Hepatocyte (in vitro differentiated cells): ENCODE measurements around the gene DLX3. TPM values are rescaled to one million over a fixed set of nuclear protein-coding genes. Genes with fewer than 3 reads are reported as not detected.

Experiments
- DNase-seq: peaks from one replicate; pipeline ENCODE4 v3.0.0-alpha.2; 2016; ENCODE audit warnings: low spot score
- H2AFZ ChIP-seq: fragments of 200-600 bp; sonication (generic); 2 replicates; pipeline ENCODE4 v1.6.0; 2016; ENCODE audit warnings: antibody characterized with exemption, mild to moderate bottlenecking
- H3K27ac ChIP-seq: fragments of 200-600 bp; sonication (generic); 2 replicates; pipeline ENCODE4 v1.5.1; 2016; ENCODE audit warnings: mild to moderate bottlenecking
- H3K27me3 ChIP-seq: fragments of 200-600 bp; sonication (generic); 2 replicates; pipeline ENCODE4 v1.6.1; 2016
- H3K36me3 ChIP-seq: fragments of 200-600 bp; sonication (generic); replicated peaks from 2 replicates; pipeline ENCODE4 v1.5.1; 2016; ENCODE audit warnings: low read depth; ENCODE audit not compliant: insufficient read depth
- H3K4me1 ChIP-seq: fragments of 200-600 bp; sonication (generic); 2 replicates; pipeline ENCODE4 v1.5.1; 2016; ENCODE audit warnings: mild to moderate bottlenecking, moderate library complexity; ENCODE audit not compliant: insufficient read depth
- H3K4me2 ChIP-seq: fragments of 200-600 bp; sonication (generic); 2 replicates; pipeline ENCODE4 v1.6.0; 2016
- H3K4me3 ChIP-seq: fragments of 200-600 bp; sonication (generic); 2 replicates; pipeline ENCODE4 v1.5.1; 2016; ENCODE audit warnings: mild to moderate bottlenecking
- H3K79me2 ChIP-seq: fragments of 200-600 bp; sonication (generic); 2 replicates; pipeline ENCODE4 v1.6.0; 2017; ENCODE audit warnings: mild to moderate bottlenecking
- H3K9me2 ChIP-seq: fragments of 200-600 bp; sonication (generic); replicated peaks from 2 replicates; pipeline ENCODE4 v1.6.0; 2017; ENCODE audit warnings: mild to moderate bottlenecking; ENCODE audit not compliant: insufficient read depth
- H3K9me3 ChIP-seq: fragments of 200-600 bp; sonication (generic); 2 replicates; pipeline ENCODE4 v1.5.1; 2016; ENCODE audit warnings: low read depth, mild to moderate bottlenecking
- H4K20me1 ChIP-seq: fragments of 200-600 bp; sonication (generic); 2 replicates; pipeline ENCODE4 v1.6.0; 2016; ENCODE audit warnings: mild to moderate bottlenecking; ENCODE audit not compliant: insufficient read depth, poor library complexity, severe bottlenecking
- CTCF ChIP-seq: fragments of 200-600 bp; sonication (generic); IDR thresholded peaks from 2 replicates; pipeline ENCODE4 v1.5.1; 2016; ENCODE audit warnings: antibody characterized with exemption, mild to moderate bottlenecking; ENCODE audit not compliant: poor library complexity
- EZH2 ChIP-seq: fragments of 200-600 bp; sonication (generic); IDR thresholded peaks from 2 replicates; pipeline ENCODE4 v1.6.1; 2016; ENCODE audit warnings: antibody characterized with exemption, mild to moderate bottlenecking, borderline replicate concordance
- EZH2phosphoT487 ChIP-seq: fragments of 200-600 bp; sonication (generic); IDR thresholded peaks from one replicate; pipeline ENCODE4 v1.6.1; 2018; ENCODE audit warnings: antibody characterized with exemption, mild to moderate bottlenecking, low read depth, moderate library complexity; ENCODE audit not compliant: unreplicated experiment, severe bottlenecking
- WGBS: methylation state at CpG from one replicate; pipeline ENCODE4 v1.1.6; 2016; ENCODE audit warnings: low lambda C conversion rate; ENCODE audit errors: missing lambda C conversion rate; 5-methylcytosine and 5-hydroxymethylcytosine counted together
- polyA plus RNA-seq: library from polyadenylated mRNA; unstranded; fragments of >200 nt; fragmentation: Nextera tagmentation; extraction: Ambion mirVana; gene quantifications from 2 replicates; pipeline ENCODE4 v1.2.1, GENCODE V29; 2016
- total RNA-seq: library from RNA; depleted of rRNA; stranded (reverse); fragments of >200 nt; gene quantifications from 2 replicates; pipeline ENCODE4 v1.2.3, GENCODE V29; 2014

Gene DLX3
- total and polyA plus RNA-seq, 2 experiments from 2014 or later: 0.37 to 1.1 TPM

- DNase-seq: no peak
- Histone ChIP-seq H3K79me2 (no peaks in the 10 kb centered on the region), H3K4me3 (no peak overlapping the region), H4K20me1 (no peaks in the 10 kb centered on the region), H2AFZ (no peak overlapping the region), H3K4me2 (no peak overlapping the region), H3K27ac (no peak overlapping the region), H3K9me3 (no peaks in the 10 kb centered on the region), H3K27me3 (no peaks in the 10 kb centered on the region), H3K36me3 (no peaks in the 10 kb centered on the region), H3K4me1 (no peaks in the 10 kb centered on the region), H3K9me2 (no peaks in the 10 kb centered on the region)
- no peak for TF ChIP-seq EZH2phosphoT487
- TF ChIP-seq CTCF: no peak
- no peak for TF ChIP-seq EZH2
- 84% methylated on average over 2 of the region's 2 CpGs for WGBS
Observed at GRCh38 chr17:50009282-50009681, 14.3 kb upstream of the DLX3 start.

GRCh38 chr17:50003911-50004310 is 8.9 kb upstream of the DLX3 start:
- Histone ChIP-seq H3K4me2 (no peak overlapping the region), H3K36me3 (no peaks in the 10 kb centered on the region), H3K4me3 (no peak overlapping the region), H4K20me1 (no peaks in the 10 kb centered on the region), H3K9me3 (no peaks in the 10 kb centered on the region), H2AFZ (no peak overlapping the region), H3K4me1 (no peaks in the 10 kb centered on the region), H3K79me2 (no peaks in the 10 kb centered on the region), H3K27me3 (peaks cover 38% of the 10 kb centered on the region), H3K27ac (no peak overlapping the region), H3K9me2 (no peaks in the 10 kb centered on the region)
- WGBS: 79% methylated on average over 4 of the region's 4 CpGs
- TF ChIP-seq EZH2: no peak
- no peak for TF ChIP-seq EZH2phosphoT487
- no peak for DNase-seq

GRCh38 chr17:49998836-49999511 is 4.0 kb upstream of the DLX3 start:
- Histone ChIP-seq H3K36me3 (no peaks in the 10 kb centered on the region), H4K20me1 (no peaks in the 10 kb centered on the region), H3K9me3 (no peaks in the 10 kb centered on the region), H3K4me3 (no peak overlapping the region), H3K27me3 (peaks cover 76% of the 10 kb centered on the region), H2AFZ (peak overlapping the region; percentile 61), H3K27ac (no peak overlapping the region), H3K79me2 (no peaks in the 10 kb centered on the region), H3K4me1 (peaks cover 19% of the 10 kb centered on the region), H3K9me2 (no peaks in the 10 kb centered on the region), H3K4me2 (no peak overlapping the region)
- 64% methylated on average over 11 of the region's 11 CpGs for WGBS
- TF ChIP-seq EZH2 (no peak), EZH2phosphoT487 (no peak), CTCF (no peak)
- no peak for DNase-seq

GRCh38 chr17:49997773-49998703 is 3.0 kb upstream of the DLX3 start:
- Histone ChIP-seq H3K9me2 (no peaks in the 10 kb centered on the region), H3K4me2 (no peak overlapping the region), H2AFZ (peak overlapping the region; percentile 61), H3K4me3 (no peak overlapping the region), H3K27ac (no peak overlapping the region), H3K27me3 (peaks cover 81% of the 10 kb centered on the region), H3K9me3 (no peaks in the 10 kb centered on the region), H4K20me1 (no peaks in the 10 kb centered on the region), H3K4me1 (peaks cover 22% of the 10 kb centered on the region), H3K36me3 (no peaks in the 10 kb centered on the region), H3K79me2 (no peaks in the 10 kb centered on the region)
- DNase-seq: peak; percentile 95
- TF ChIP-seq CTCF (peak; percentile 91), EZH2 (no peak)
- 55% methylated on average over 19 of the region's 20 CpGs for WGBS
